ENCODE results near the gene ATG9A. TPM values are rescaled to one million over a fixed set of nuclear protein-coding genes. Genes with fewer than 3 reads are reported as not detected.

The ATG9A gene
- total and polyA plus RNA-seq, 2 donors (not counting 1 experiment from before 2014, with no cell fraction given) = 41.8 to 65.5 TPM

DNA sequence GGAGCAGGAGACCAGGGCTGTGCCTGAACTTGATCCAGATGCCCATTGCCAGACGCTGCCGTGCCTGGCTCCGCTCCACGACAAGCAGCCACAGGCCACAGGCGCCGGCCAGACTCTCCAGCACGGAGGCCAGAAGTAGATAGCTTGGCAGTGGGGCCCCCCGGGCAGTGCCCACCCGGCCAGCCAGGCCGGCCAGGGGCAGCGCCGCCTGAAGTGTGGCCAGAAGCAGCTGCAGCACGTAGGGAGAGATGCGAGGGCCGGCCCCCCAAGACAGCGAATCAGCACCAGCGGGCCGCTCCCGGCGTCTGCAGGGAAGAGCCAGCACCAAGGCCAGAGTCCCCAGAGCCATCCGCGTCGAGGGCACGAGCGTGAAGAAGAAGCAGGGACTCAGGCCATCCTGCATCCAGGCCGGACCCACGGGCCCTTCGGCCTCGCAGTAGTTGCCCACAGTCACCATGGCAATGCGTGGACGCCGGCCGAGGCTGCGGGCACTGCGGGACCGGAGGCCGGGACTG lies 11.2 kb downstream of the ATG9A start:
- Mint-ChIP-seq H3K27me3 (no peaks in the 10 kb centered on the region), H3K9me3 (ENCODE audit: insufficient read depth) (no peaks in the 10 kb centered on the region), H3K4me1 (peaks cover 20% of the 10 kb centered on the region), H3K27ac (peak overlapping the region; percentile 86), H3K4me3 (peak overlapping the region; percentile 87)
- peak overlapping the region; percentile 51 to 74 (median 66) for H3K4me3 ChIP-seq (ENCODE audit: control extremely low read depth in 1 of 5, extremely low read depth in 1 of 5, insufficient read depth in 1 of 5, low read depth in 2 of 5, low read length in 4 of 5)
- ChIA-PET CTCF (interaction anchor here (1.2 to 4.3 kb wide), 6 partner anchors 12 to 77 kb away, joined by 4 to 26 read pairs (median 10); partner anchors contain the start of genes CNPPD1, DNAJB2, SLC23A3 and ZFAND2B), POLR2A (interaction anchor here (0.6 to 3.0 kb wide), 9 partner anchors 11 to 77 kb away, joined by 4 to 30 read pairs (median 8); partner anchors contain the start of genes ANKZF1, ATG9A, CNPPD1 and DNAJB2)
- intact Hi-C loops (cut with micrococcal nuclease) = loop anchor here (1.0 to 2.0 kb wide), 4 partner anchors 41 to 77 kb away; partner anchors contain the start of genes DNAJB2 and NHEJ1
- peaks cover 5 to 32% of the 10 kb centered on the region in 2 experiments for H3K36me3 ChIP-seq (replicated peaks in 1 of 2; ENCODE audit: control extremely low read depth in 1 of 2, control insufficient read depth in 1 of 2, extremely low read depth in 1 of 2, insufficient read depth in 2 of 2, low read length in 1 of 2)
- peak overlapping the region; percentile 68 for H2AFZ ChIP-seq (ENCODE audit: insufficient read depth, low read depth, low read length, poor library complexity, severe bottlenecking)
- peaks cover 17 to 21% of the 10 kb centered on the region in 2 donors for H3K4me1 ChIP-seq (ENCODE audit: control insufficient read depth in 2 of 2, insufficient read depth in 2 of 2, low read length in 2 of 2)
- peak overlapping the region; percentile 91 for H3K4me2 ChIP-seq (replicated peaks; ENCODE audit: low read depth, low read length, poor library complexity, severe bottlenecking)
- peak; percentile 19 for ATAC-seq (ENCODE audit: low read depth)
- under 1% methylated on average over 37 of the region's 37 CpGs for WGBS (ENCODE audit: insufficient coverage)
- no peaks in the 10 kb centered on the region for H3K27me3 ChIP-seq (replicated peaks in 1 of 4; ENCODE audit: control extremely low read depth in 1 of 4, control insufficient read depth in 3 of 4, insufficient read depth in 4 of 4, low read length in 3 of 4)
- TF ChIP-seq EZH2 (IDR thresholded peaks at IDR 0.05; ENCODE audit: borderline replicate concordance, insufficient read depth, low read depth, low read length, poor library complexity, severe bottlenecking) (no peak), CTCF (IDR thresholded peaks at IDR 0.05) (no peak)
- peaks cover 30% of the 10 kb centered on the region for H4K20me1 ChIP-seq (ENCODE audit: control insufficient read depth, insufficient read depth, low read length, poor library complexity, severe bottlenecking)
- no peaks in the 10 kb centered on the region for H3K9me3 ChIP-seq (ENCODE audit: control extremely low read depth in 1 of 3, control insufficient read depth in 2 of 3, insufficient read depth in 1 of 3, low read length in 2 of 3)
- H3K9ac ChIP-seq (ENCODE audit: low read length) = peak overlapping the region; percentile 68
- no peaks in the 10 kb centered on the region for H3K79me2 ChIP-seq (ENCODE audit: control insufficient read depth, insufficient read depth, low read length)
- peak overlapping the region in 1 of 2 donors; percentile 0 for H3K27ac ChIP-seq (ENCODE audit: low read length in 2 of 2)
- no peak for DNase-seq

DNA sequence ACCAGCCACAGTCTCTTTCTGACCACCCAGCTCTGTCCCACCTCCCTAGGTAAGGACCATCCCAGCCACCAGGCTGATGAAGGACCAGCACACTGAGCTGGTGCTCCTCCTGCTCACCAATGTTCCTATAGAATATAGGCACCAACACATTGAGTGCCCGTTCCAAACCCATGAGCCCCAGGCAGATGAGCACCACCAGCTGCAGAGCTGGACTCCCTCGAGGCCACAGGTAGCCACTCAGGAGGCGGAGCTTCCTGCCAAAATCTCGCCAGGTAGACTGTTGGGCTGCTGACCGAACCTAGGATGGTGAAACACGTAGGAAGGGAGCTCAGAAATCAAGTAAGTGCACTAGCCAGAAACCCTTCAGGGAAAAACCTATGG lies 12.9 kb downstream of the ATG9A start:
- Mint-ChIP-seq H3K4me1 (peaks cover 20% of the 10 kb centered on the region), H3K4me3 (peak overlapping the region; percentile 50), H3K27ac (no peak overlapping the region), H3K9me3 (ENCODE audit: insufficient read depth) (no peaks in the 10 kb centered on the region), H3K27me3 (no peaks in the 10 kb centered on the region)
- Histone ChIP-seq H4K20me1 (ENCODE audit: control insufficient read depth, insufficient read depth, low read length, poor library complexity, severe bottlenecking) (peaks cover 20% of the 10 kb centered on the region), H3K4me2 (replicated peaks; ENCODE audit: low read depth, low read length, poor library complexity, severe bottlenecking) (no peak overlapping the region), H3K79me2 (ENCODE audit: control insufficient read depth, insufficient read depth, low read length) (no peaks in the 10 kb centered on the region), H3K27ac (ENCODE audit: low read length in 2 of 2) (no peak overlapping the region), H3K9ac (ENCODE audit: low read length) (no peak overlapping the region), H3K36me3 (replicated peaks in 1 of 2; ENCODE audit: control extremely low read depth in 1 of 2, control insufficient read depth in 1 of 2, extremely low read depth in 1 of 2, insufficient read depth in 2 of 2, low read length in 1 of 2) (peaks cover 0 to 17% of the 10 kb centered on the region in 2 experiments), H3K27me3 (replicated peaks in 1 of 4; ENCODE audit: control extremely low read depth in 1 of 4, control insufficient read depth in 3 of 4, insufficient read depth in 4 of 4, low read length in 3 of 4) (no peaks in the 10 kb centered on the region), H3K4me3 (ENCODE audit: control extremely low read depth in 1 of 5, extremely low read depth in 1 of 5, insufficient read depth in 1 of 5, low read depth in 2 of 5, low read length in 4 of 5) (no peak overlapping the region), H2AFZ (ENCODE audit: insufficient read depth, low read depth, low read length, poor library complexity, severe bottlenecking) (no peak overlapping the region), H3K4me1 (ENCODE audit: control insufficient read depth in 2 of 2, insufficient read depth in 2 of 2, low read length in 2 of 2) (peaks cover 17 to 21% of the 10 kb centered on the region in 2 donors), H3K9me3 (ENCODE audit: control extremely low read depth in 1 of 3, control insufficient read depth in 2 of 3, insufficient read depth in 1 of 3, low read length in 2 of 3) (no peaks in the 10 kb centered on the region)
- 89% methylated on average over 6 of the region's 6 CpGs for WGBS (ENCODE audit: insufficient coverage)
- CTCF ChIA-PET = interaction anchor here (1.1 to 4.3 kb wide), 9 partner anchors 10 to 340 kb away, joined by 3 to 26 read pairs (median 5); partner anchors contain the start of genes GLB1L, SLC23A3, STK16 and TUBA4A
- no peak for DNase-seq
- TF ChIP-seq EZH2 (IDR thresholded peaks at IDR 0.05; ENCODE audit: borderline replicate concordance, insufficient read depth, low read depth, low read length, poor library complexity, severe bottlenecking) (no peak), CTCF (IDR thresholded peaks at IDR 0.05) (no peak)
- POLR2A ChIA-PET = interaction anchor here (1.4 to 1.6 kb wide), 2 partner anchors 10 to 41 kb away, joined by 4 to 7 read pairs; partner anchors contain the start of gene ZFAND2B
- no peak for ATAC-seq (ENCODE audit: low read depth)
- intact Hi-C loops (cut with micrococcal nuclease) = no loop called here
